K562 (cell line): ENCODE data around the gene MDM4. TPM values are rescaled to one million over a fixed set of nuclear protein-coding genes. Genes with fewer than 3 reads are reported as not detected.

ENCODE experiments used
- CBX3 ChIP-seq, 2 experiments: IDR thresholded peaks; 1 replicate in 1 of 2; 2 replicates in 1 of 2; pipeline ENCODE4 v1.6.1; 2012; ENCODE audit warnings: inconsistent platforms in 2 of 2, low read length in 2 of 2, borderline replicate concordance in 1 of 2, control low read depth in 1 of 2
- ELF4 ChIP-seq: fragments of 450-650 bp; formaldehyde crosslinking; IDR thresholded peaks from 2 replicates; pipeline ENCODE4 v1.4.0; 2022; ENCODE audit warnings: missing genetic modification characterization
- FOXA3 ChIP-seq, 2 experiments: fragments of 450-650 bp in 1 of 2; sonication (generic) in 1 of 2; formaldehyde crosslinking; IDR thresholded peaks in 1 of 2; conservative IDR thresholded peaks in 1 of 2; 2 replicates each; pipeline versions ENCODE4 v1.4.0 to v1.8.0; 2020 to 2022; ENCODE audit warnings: mild to moderate bottlenecking in 2 of 2, missing genetic modification reagents in 1 of 2
- FOXO4 ChIP-seq: fragments of 450-650 bp; formaldehyde crosslinking; IDR thresholded peaks from 2 replicates; pipeline ENCODE4 v1.4.0; 2020; ENCODE audit warnings: mild to moderate bottlenecking, moderate library complexity
- HMBOX1 ChIP-seq: sonication (generic); IDR thresholded peaks from 2 replicates; pipeline ENCODE4 v1.6.1; 2016
- HSF4 ChIP-seq: fragments of 250-450 bp; sonication (Bioruptor Pico); IDR thresholded peaks from 2 replicates; pipeline ENCODE4 v2.1.2; 2022; ENCODE audit warnings: mild to moderate bottlenecking, moderate library complexity, borderline replicate concordance
- LARP7 ChIP-seq: fragments of 450-650 bp; IDR thresholded peaks from 2 replicates; pipeline ENCODE4 v1.6.1; 2016
- MAZ ChIP-seq, 2 experiments: fragments of 450-650 bp in 1 of 2; sonication (generic) in 1 of 2; formaldehyde crosslinking; IDR thresholded peaks in 1 of 2; conservative IDR thresholded peaks in 1 of 2; 2 replicates each; pipeline versions ENCODE4 v1.4.0 to v1.5.0; 2020; ENCODE audit warnings: mild to moderate bottlenecking in 1 of 2, missing genetic modification reagents in 1 of 2
- MIER1 ChIP-seq: fragments of 450-650 bp; IDR thresholded peaks from 2 replicates; pipeline ENCODE4 v1.6.1; 2016; ENCODE audit warnings: antibody characterized with exemption, mild to moderate bottlenecking, low read depth
- MNT ChIP-seq, 2 experiments: fragments of 450-650 bp; conservative IDR thresholded peaks; 2 replicates each; pipeline ENCODE4 v1.6.1; 2017; ENCODE audit warnings: mild to moderate bottlenecking in 2 of 2, moderate library complexity in 2 of 2
- MYNN ChIP-seq, 2 experiments: sonication (generic); formaldehyde crosslinking in 1 of 2; IDR thresholded peaks; 2 replicates each; pipeline versions ENCODE4 v1.5.0 to v1.6.1; 2016 to 2020; ENCODE audit warnings: antibody characterized with exemption in 1 of 2, missing genetic modification reagents in 1 of 2
- NFATC3 ChIP-seq: fragments of 450-650 bp; IDR thresholded peaks from 2 replicates; pipeline ENCODE4 v1.6.1; 2017; ENCODE audit warnings: mild to moderate bottlenecking
- PHB2 ChIP-seq: fragments of 450-650 bp; IDR thresholded peaks from 2 replicates; pipeline ENCODE4 v1.6.1; 2017; ENCODE audit warnings: low read depth
- PTBP1 ChIP-seq: fragments of 200-400 bp; formaldehyde crosslinking; IDR thresholded peaks from 2 replicates; pipeline ENCODE4 v1.6.1; 2017; ENCODE audit warnings: low read depth, low read length
- ZNF696 ChIP-seq: fragments of 250-450 bp; sonication (Bioruptor Pico); conservative IDR thresholded peaks from 2 replicates; pipeline ENCODE4 v1.4.0; 2020; ENCODE audit warnings: mild to moderate bottlenecking, moderate library complexity
- ZNF778 ChIP-seq: fragments of 450-650 bp; formaldehyde crosslinking; IDR thresholded peaks from 2 replicates; pipeline ENCODE4 v1.4.0; 2020; ENCODE audit warnings: mild to moderate bottlenecking, moderate library complexity
- polyA plus RNA-seq, 8 experiments: library from polyadenylated mRNA; depleted of rRNA in 4 of 8; stranded (reverse) in 5 of 8; unstranded in 3 of 8; fragments of >200 nt; fragmentation: Nextera tagmentation in 2 of 8; fragmentation: Illumina TruSeq in 1 of 8; extraction: Ambion mirVana in 2 of 8; extraction: Trizol in 1 of 8; gene quantifications; 2 replicates each; pipeline versions ENCODE4 v1.2.1 to v1.2.3, GENCODE V29; 2011 to 2014; ENCODE audit warnings: inconsistent platforms in 1 of 8, missing spikeins in 1 of 8
- total RNA-seq, 7 experiments: library from RNA; depleted of rRNA in 6 of 7; stranded (reverse); fragments of >200 nt in 6 of 7; fragmentation: Illumina TruSeq in 2 of 7; extraction: Trizol in 2 of 7; gene quantifications; 2 replicates each; pipeline versions ENCODE4 v1.2.1 to v1.2.3, GENCODE V29; 2011 to 2021; ENCODE audit warnings: low replicate concordance in 1 of 7
- TF ChIP-seq, protein P1 (sequence below): fragments of 450-650 bp; IDR thresholded peaks from 2 replicates; pipeline ENCODE4 v1.6.1; 2016; ENCODE audit warnings: low read depth

The MDM4 gene
- total and polyA plus RNA-seq, 9 of the 15 experiments (the other 6 are each of a cell fraction or from before 2014, with no cell fraction given) = 3.3 to 61.7 (median 21.2) TPM

- TF ChIP-seq ZNF778 (CRISPR knock-in tag) (no peak), LARP7 (no peak), ELF4 (CRISPR knock-in tag) (no peak), HMBOX1 (no peak), MIER1 (no peak), MYNN (IDR thresholded peaks at IDR 0.05) (no peak), MYNN (CRISPR knock-in tag; IDR thresholded peaks at IDR 0.05) (no peak), ZNF696 (CRISPR knock-in tag) (no peak), CBX3 (IDR thresholded peaks at IDR 0.05; ENCODE audit: borderline replicate concordance in 1 of 2, low read length in 2 of 2) (no peak; a peak in 1 of 3 replicates), FOXO4 (CRISPR knock-in tag) (no peak), NFATC3 (no peak), FOXA3 (CRISPR knock-in tag; conservative IDR thresholded peaks at IDR 0.05 in 1 of 2, IDR thresholded peaks at IDR 0.05 in 1 of 2) (peak in 1 of 2 experiments; percentile 2; a peak in 1 of 4 replicates), PTBP1 (no peak), HSF4 (CRISPR knock-in tag) (no peak), MAZ (CRISPR knock-in tag; conservative IDR thresholded peaks at IDR 0.05 in 1 of 2, IDR thresholded peaks at IDR 0.05 in 1 of 2) (no peak; a peak in 1 of 4 replicates), MNT (conservative IDR thresholded peaks at IDR 0.05) (peak; percentile 52 to 67), PHB2 (no peak)
- TF ChIP-seq, protein P1, sequence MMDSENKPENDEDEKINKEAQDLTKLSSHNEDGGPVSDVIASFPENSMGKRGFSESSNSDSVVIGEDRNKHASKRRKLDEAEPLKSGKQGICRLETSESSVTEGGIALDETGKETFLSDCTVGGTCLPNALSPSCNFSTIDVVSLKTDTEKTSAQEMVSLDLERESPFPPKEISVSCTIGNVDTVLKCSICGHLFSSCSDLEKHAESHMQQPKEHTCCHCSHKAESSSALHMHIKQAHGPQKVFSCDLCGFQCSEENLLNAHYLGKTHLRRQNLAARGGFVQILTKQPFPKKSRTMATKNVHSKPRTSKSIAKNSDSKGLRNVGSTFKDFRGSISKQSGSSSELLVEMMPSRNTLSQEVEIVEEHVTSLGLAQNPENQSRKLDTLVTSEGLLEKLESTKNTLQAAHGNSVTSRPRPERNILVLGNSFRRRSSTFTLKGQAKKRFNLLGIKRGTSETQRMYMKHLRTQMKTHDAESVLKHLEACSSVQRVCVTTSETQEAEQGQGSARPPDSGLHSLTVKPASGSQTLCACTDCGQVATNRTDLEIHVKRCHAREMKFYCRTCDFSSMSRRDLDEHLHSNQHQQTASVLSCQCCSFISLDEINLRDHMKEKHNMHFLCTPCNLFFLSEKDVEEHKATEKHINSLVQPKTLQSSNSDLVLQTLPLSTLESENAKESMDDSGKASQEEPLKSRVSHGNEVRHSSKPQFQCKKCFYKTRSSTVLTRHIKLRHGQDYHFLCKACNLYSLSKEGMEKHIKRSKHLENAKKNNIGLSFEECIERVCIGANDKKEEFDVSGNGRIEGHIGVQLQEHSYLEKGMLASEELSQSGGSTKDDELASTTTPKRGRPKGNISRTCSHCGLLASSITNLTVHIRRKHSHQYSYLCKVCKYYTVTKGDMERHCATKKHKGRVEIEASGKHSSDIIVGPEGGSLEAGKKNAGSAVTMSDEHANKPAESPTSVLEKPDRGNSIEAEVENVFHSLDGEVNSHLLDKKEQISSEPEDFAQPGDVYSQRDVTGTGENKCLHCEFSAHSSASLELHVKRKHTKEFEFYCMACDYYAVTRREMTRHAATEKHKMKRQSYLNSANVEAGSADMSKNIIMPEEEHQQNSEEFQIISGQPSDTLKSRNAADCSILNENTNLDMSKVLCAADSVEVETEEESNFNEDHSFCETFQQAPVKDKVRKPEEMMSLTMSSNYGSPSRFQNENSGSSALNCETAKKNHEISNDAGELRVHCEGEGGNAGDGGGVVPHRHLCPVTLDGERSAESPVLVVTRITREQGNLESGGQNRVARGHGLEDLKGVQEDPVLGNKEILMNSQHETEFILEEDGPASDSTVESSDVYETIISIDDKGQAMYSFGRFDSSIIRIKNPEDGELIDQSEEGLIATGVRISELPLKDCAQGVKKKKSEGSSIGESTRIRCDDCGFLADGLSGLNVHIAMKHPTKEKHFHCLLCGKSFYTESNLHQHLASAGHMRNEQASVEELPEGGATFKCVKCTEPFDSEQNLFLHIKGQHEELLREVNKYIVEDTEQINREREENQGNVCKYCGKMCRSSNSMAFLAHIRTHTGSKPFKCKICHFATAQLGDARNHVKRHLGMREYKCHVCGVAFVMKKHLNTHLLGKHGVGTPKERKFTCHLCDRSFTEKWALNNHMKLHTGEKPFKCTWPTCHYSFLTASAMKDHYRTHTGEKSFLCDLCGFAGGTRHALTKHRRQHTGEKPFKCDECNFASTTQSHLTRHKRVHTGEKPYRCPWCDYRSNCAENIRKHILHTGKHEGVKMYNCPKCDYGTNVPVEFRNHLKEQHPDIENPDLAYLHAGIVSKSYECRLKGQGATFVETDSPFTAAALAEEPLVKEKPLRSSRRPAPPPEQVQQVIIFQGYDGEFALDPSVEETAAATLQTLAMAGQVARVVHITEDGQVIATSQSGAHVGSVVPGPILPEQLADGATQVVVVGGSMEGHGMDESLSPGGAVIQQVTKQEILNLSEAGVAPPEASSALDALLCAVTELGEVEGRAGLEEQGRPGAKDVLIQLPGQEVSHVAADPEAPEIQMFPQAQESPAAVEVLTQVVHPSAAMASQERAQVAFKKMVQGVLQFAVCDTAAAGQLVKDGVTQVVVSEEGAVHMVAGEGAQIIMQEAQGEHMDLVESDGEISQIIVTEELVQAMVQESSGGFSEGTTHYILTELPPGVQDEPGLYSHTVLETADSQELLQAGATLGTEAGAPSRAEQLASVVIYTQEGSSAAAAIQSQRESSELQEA = peak; percentile 92
Observed at GRCh38 chr1:204506969-204507316, 9.3 kb upstream of the MDM4 start (continued).
